SK-N-DZ (cell line): ENCODE measurements around the gene HGD.
A peak's percentile ranks its signal among the peaks of the same experiment; 100 is the strongest.
"Not testable (repeated sequence)": the region's sequence is repeated elsewhere in the genome, so short reads cannot be mapped to it uniquely, and the experiment has no call there.

Source experiments
- DNase-seq: peaks from one replicate; pipeline ENCODE4 v3.0.0-alpha.2; 2015; ENCODE audit warnings: low spot score

Gene HGD

GRCh38 chr3:120680193-120680894 lies 1.7 kb downstream of the HGD start:
- DNase-seq: no peak

GRCh38 chr3:120678984-120679383 lies 3.1 kb downstream of the HGD start:
- DNase-seq: no peak

GRCh38 chr3:120678331-120678947 lies 3.6 kb downstream of the HGD start:
- peak; percentile 8 for DNase-seq

GRCh38 chr3:120677193-120677592 lies 4.8 kb downstream of the HGD start:
- DNase-seq: not testable (repeated sequence)

GRCh38 chr3:120673116-120673515 lies 8.9 kb downstream of the HGD start:
- no peak for DNase-seq

GRCh38 chr3:120670576-120670975 lies 11.5 kb downstream of the HGD start:
- DNase-seq: no peak

- DNase-seq: no peak
Measured at GRCh38 chr3:120664926-120665325, 17.1 kb downstream of the HGD start.

GRCh38 chr3:120661945-120662344 lies 20.1 kb downstream of the HGD start:
- no peak for DNase-seq

GRCh38 chr3:120661106-120661905 lies 20.7 kb downstream of the HGD start:
- no peak for DNase-seq

GRCh38 chr3:120659834-120660233 lies 22.2 kb downstream of the HGD start:
- no peak for DNase-seq

GRCh38 chr3:120659285-120659684 lies 22.8 kb downstream of the HGD start:
- DNase-seq: no peak

- peak; percentile 9 for DNase-seq
Measured at GRCh38 chr3:120652896-120653545, 29.0 kb downstream of the HGD start.

- peak; percentile 83 for DNase-seq
Measured at GRCh38 chr3:120652281-120652680, 29.8 kb downstream of the HGD start.

GRCh38 chr3:120650311-120650710 lies 31.7 kb downstream of the HGD start:
- no peak for DNase-seq

- DNase-seq: no peak
Measured at GRCh38 chr3:120649830-120650233, 32.2 kb downstream of the HGD start.

GRCh38 chr3:120648290-120648689 lies 33.7 kb downstream of the HGD start:
- no peak for DNase-seq

- DNase-seq: no peak
Measured at GRCh38 chr3:120646771-120647432, 35.1 kb downstream of the HGD start.

- DNase-seq: no peak
Measured at GRCh38 chr3:120645083-120645845, 36.8 kb downstream of the HGD start.

- DNase-seq: no peak
Measured at GRCh38 chr3:120642368-120642948, 39.6 kb downstream of the HGD start.

- DNase-seq: no peak
Measured at GRCh38 chr3:120641696-120642246, 40.3 kb downstream of the HGD start.
